Trophoblast cell (in vitro differentiated cells and primary cell): ENCODE measurements around the gene XPO6.

Experiments used
- DNase-seq, 2 donors: peaks; one replicate each; pipeline ENCODE4 v3.0.0-alpha.2; 2016
- H2AFZ ChIP-seq: 2 replicates; pipeline ENCODE4 v1.6.1; 2013; ENCODE audit warnings: low read length, moderate library complexity, mild to moderate bottlenecking; ENCODE audit not compliant: insufficient read depth, poor library complexity
- H2AK5ac ChIP-seq: 2 replicates; pipeline ENCODE4 v1.6.1; 2013; ENCODE audit warnings: mild to moderate bottlenecking, low read length
- H2BK120ac ChIP-seq: 2 replicates; pipeline ENCODE4 v1.6.1; 2013; ENCODE audit warnings: low read length, mild to moderate bottlenecking, moderate library complexity; ENCODE audit not compliant: insufficient read depth, poor library complexity
- H2BK12ac ChIP-seq: 2 replicates; pipeline ENCODE4 v1.6.1; 2013; ENCODE audit warnings: mild to moderate bottlenecking, low read length, moderate library complexity
- H2BK5ac ChIP-seq: 2 replicates; pipeline ENCODE4 v1.6.1; 2013; ENCODE audit warnings: low read length, low read depth, moderate library complexity, mild to moderate bottlenecking; ENCODE audit not compliant: poor library complexity
- H3K14ac ChIP-seq: 2 replicates; pipeline ENCODE4 v1.6.1; 2013; ENCODE audit warnings: mild to moderate bottlenecking, low read length
- H3K18ac ChIP-seq: 2 replicates; pipeline ENCODE4 v1.6.1; 2013; ENCODE audit warnings: mild to moderate bottlenecking, low read length
- H3K23ac ChIP-seq: 2 replicates; pipeline ENCODE4 v1.6.1; 2013; ENCODE audit warnings: low read length
- H3K27ac ChIP-seq: 2 replicates; pipeline ENCODE4 v1.5.1; 2013; ENCODE audit warnings: low read depth, mild to moderate bottlenecking, inconsistent platforms, low read length, moderate library complexity
- H3K27me3 ChIP-seq: 2 replicates; pipeline ENCODE4 v1.6.1; 2013; ENCODE audit warnings: inconsistent platforms, mild to moderate bottlenecking, low read length, moderate library complexity; ENCODE audit not compliant: insufficient read depth
- H3K36me3 ChIP-seq, 2 experiments: 1 replicate in 1 of 2; 2 replicates in 1 of 2; pipeline ENCODE4 v1.6.1; 2013; ENCODE audit warnings: low read length in 2 of 2, mild to moderate bottlenecking in 2 of 2, moderate library complexity in 1 of 2; ENCODE audit not compliant: insufficient read depth in 2 of 2, control insufficient read depth in 1 of 2
- H3K4ac ChIP-seq: 2 replicates; pipeline ENCODE4 v1.6.1; 2013; ENCODE audit warnings: low read depth, mild to moderate bottlenecking, low read length, moderate library complexity
- H3K4me1 ChIP-seq, 2 experiments: 1 replicate in 1 of 2; 2 replicates in 1 of 2; pipeline ENCODE4 v1.6.1; 2013; ENCODE audit warnings: low read length in 2 of 2, mild to moderate bottlenecking in 2 of 2, moderate library complexity in 1 of 2; ENCODE audit not compliant: insufficient read depth in 2 of 2, control insufficient read depth in 1 of 2
- H3K4me2 ChIP-seq: 2 replicates; pipeline ENCODE4 v1.6.1; 2013; ENCODE audit warnings: inconsistent platforms, mild to moderate bottlenecking, low read length, moderate library complexity
- H3K4me3 ChIP-seq: 2 replicates; pipeline ENCODE4 v1.5.1; 2013; ENCODE audit warnings: mild to moderate bottlenecking, low read depth, low read length, inconsistent platforms
- H3K79me1 ChIP-seq: one replicate; pipeline ENCODE4 v1.6.1; 2013; ENCODE audit warnings: low read length
- H3K79me2 ChIP-seq: 2 replicates; pipeline ENCODE4 v1.6.1; 2013; ENCODE audit warnings: low read length, mild to moderate bottlenecking; ENCODE audit not compliant: control insufficient read depth, insufficient read depth, poor library complexity
- H3K9ac ChIP-seq: 2 replicates; pipeline ENCODE4 v1.6.1; 2013; ENCODE audit warnings: mild to moderate bottlenecking, low read length
- H3K9me3 ChIP-seq: 2 replicates; pipeline ENCODE4 v1.6.1; 2013; ENCODE audit warnings: low read depth, mild to moderate bottlenecking, control low read depth, inconsistent platforms, low read length; ENCODE audit not compliant: insufficient read depth
- H4K12ac ChIP-seq: 2 replicates; pipeline ENCODE4 v1.6.1; 2013; ENCODE audit warnings: low read depth, mild to moderate bottlenecking, low read length, moderate library complexity
- H4K8ac ChIP-seq: 2 replicates; pipeline ENCODE4 v1.6.1; 2013; ENCODE audit warnings: low read depth, mild to moderate bottlenecking, low read length, moderate library complexity
- H4K91ac ChIP-seq: one replicate; pipeline ENCODE4 v1.6.1; 2013; ENCODE audit warnings: low read depth, mild to moderate bottlenecking, low read length, moderate library complexity
- WGBS: extraction: QIAGEN DNeasy Blood & Tissue Kit; methylation state at CpG from one replicate; pipeline ENCODE4 v1.1.7; 2013; ENCODE audit warnings: missing lambda C conversion rate; ENCODE audit not compliant: insufficient read length, insufficient coverage; ENCODE audit errors: extremely low coverage; 5-methylcytosine and 5-hydroxymethylcytosine counted together

XPO6 gene

GRCh38 chr16:28073836-28074235 lies 137.9 kb downstream of the XPO6 start:
- Histone ChIP-seq H2BK5ac (no peak overlapping the region), H3K27me3 (no peaks in the 10 kb centered on the region), H3K9ac (no peak overlapping the region), H2AFZ (no peak overlapping the region), H2BK120ac (no peak overlapping the region), H3K9me3 (no peaks in the 10 kb centered on the region), H3K4me2 (no peak overlapping the region), H3K27ac (no peak overlapping the region), H2AK5ac (no peak overlapping the region), H3K14ac (no peak overlapping the region), H3K23ac (no peak overlapping the region), H3K4ac (no peak overlapping the region), H4K12ac (no peak overlapping the region), H3K36me3 (no peaks in the 10 kb centered on the region), H3K4me3 (no peak overlapping the region), H3K79me1 (no peaks in the 10 kb centered on the region), H4K91ac (no peak overlapping the region), H3K79me2 (no peaks in the 10 kb centered on the region), H3K4me1 (no peaks in the 10 kb centered on the region), H2BK12ac (no peak overlapping the region), H4K8ac (no peak overlapping the region), H3K18ac (no peak overlapping the region)
- no CpG with 5 or more reads among the region's 6 CpGs for WGBS
- DNase-seq = no peak

DNA sequence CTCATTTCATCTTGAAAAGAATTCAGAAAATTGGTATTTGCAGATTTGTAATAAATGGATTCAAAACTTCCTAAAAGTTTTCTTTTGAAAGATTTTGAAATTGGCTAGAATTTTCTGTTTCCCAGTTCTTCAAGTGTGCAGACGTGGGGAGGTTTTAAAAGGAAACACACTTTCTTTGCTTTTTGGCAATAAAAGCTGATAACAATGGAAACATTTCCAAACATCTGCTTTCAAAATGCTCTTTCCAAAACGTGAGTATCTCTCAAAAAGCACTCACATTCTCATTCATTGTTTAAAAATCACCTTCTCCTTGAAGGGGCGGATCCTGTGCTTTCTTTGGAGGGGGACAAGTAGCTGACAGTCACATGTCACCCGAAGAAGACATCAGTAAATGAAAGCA lies 139.7 kb downstream of the XPO6 start:
- H3K79me2 ChIP-seq = no peaks in the 10 kb centered on the region
- no peak for DNase-seq
- no peak overlapping the region for H2BK120ac ChIP-seq
- no peak overlapping the region for H4K8ac ChIP-seq
- no peak overlapping the region for H3K18ac ChIP-seq
- no peak overlapping the region for H4K91ac ChIP-seq
- H3K9me3 ChIP-seq = no peaks in the 10 kb centered on the region
- no peak overlapping the region for H2BK5ac ChIP-seq
- no peak overlapping the region for H3K4me2 ChIP-seq
- no CpG with 5 or more reads among the region's 4 CpGs for WGBS
- no peak overlapping the region for H3K23ac ChIP-seq
- H3K79me1 ChIP-seq = no peaks in the 10 kb centered on the region
- peaks cover 0 to 2% of the 10 kb centered on the region in 2 experiments for H3K4me1 ChIP-seq
- no peak overlapping the region for H2AFZ ChIP-seq
- no peaks in the 10 kb centered on the region for H3K27me3 ChIP-seq
- no peak overlapping the region for H4K12ac ChIP-seq
- no peak overlapping the region for H3K27ac ChIP-seq
- no peak overlapping the region for H2AK5ac ChIP-seq
- H3K4me3 ChIP-seq = no peak overlapping the region
- no peak overlapping the region for H3K14ac ChIP-seq
- no peaks in the 10 kb centered on the region for H3K36me3 ChIP-seq
- no peak overlapping the region for H3K4ac ChIP-seq
- H2BK12ac ChIP-seq = no peak overlapping the region
- H3K9ac ChIP-seq = no peak overlapping the region

DNA sequence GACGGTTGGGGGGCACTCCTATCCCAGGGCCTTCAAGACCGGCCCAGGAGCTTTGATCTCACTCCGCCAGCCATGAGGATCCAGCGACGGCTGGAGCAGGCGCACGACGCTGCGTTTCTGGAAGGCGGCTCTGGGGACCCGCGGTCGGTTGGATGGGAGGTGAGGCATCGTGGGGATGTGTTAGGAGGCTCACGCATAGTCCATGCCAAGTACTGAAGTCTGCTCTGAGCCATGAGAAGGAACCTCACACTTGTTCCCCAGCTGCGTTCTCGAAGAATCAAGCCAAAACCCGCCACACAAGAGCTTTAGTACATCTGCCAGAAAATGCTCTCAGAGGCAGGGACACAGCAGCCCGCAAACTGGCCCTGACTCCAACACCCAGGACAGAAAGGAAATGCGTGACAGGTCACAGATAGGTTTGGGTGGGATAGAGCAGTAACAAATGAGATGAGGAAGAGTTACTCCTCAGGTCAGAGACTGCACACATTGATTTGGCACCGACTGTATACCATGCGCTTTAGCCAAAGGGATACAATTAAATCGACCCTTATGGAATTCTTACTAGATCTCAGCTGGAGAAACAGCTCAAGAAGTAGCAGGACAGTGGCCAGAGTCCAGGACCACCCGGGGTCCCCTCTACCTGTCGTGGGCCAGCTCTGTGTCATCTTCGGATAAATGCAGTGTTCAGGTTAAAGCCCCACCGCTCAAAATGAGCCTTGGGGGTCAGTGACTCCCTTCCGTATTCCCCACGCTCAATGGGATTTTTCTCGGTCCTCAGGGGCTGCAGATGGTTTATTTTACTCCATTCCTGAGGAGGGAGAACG lies 141.6 kb downstream of the XPO6 start:
- no peak overlapping the region for H3K27ac ChIP-seq
- H3K9ac ChIP-seq = no peak overlapping the region
- no peak overlapping the region for H3K4me2 ChIP-seq
- H3K27me3 ChIP-seq = no peaks in the 10 kb centered on the region
- no peak overlapping the region for H4K91ac ChIP-seq
- H3K4me3 ChIP-seq = no peak overlapping the region
- no peaks in the 10 kb centered on the region for H3K79me1 ChIP-seq
- H2BK5ac ChIP-seq = no peak overlapping the region
- no peak overlapping the region for H3K23ac ChIP-seq
- H3K4me1 ChIP-seq = peaks cover 0 to 2% of the 10 kb centered on the region in 2 experiments
- peaks cover 5% of the 10 kb centered on the region for H3K9me3 ChIP-seq
- H3K14ac ChIP-seq = no peak overlapping the region
- no peaks in the 10 kb centered on the region for H3K36me3 ChIP-seq
- WGBS = no CpG with 5 or more reads among the region's 31 CpGs
- H2BK12ac ChIP-seq = no peak overlapping the region
- H3K18ac ChIP-seq = no peak overlapping the region
- no peak overlapping the region for H3K4ac ChIP-seq
- no peak overlapping the region for H2AFZ ChIP-seq
- H3K79me2 ChIP-seq = no peaks in the 10 kb centered on the region
- H4K12ac ChIP-seq = no peak overlapping the region
- H2BK120ac ChIP-seq = no peak overlapping the region
- DNase-seq = no peak
- H2AK5ac ChIP-seq = no peak overlapping the region
- H4K8ac ChIP-seq = no peak overlapping the region

DNA sequence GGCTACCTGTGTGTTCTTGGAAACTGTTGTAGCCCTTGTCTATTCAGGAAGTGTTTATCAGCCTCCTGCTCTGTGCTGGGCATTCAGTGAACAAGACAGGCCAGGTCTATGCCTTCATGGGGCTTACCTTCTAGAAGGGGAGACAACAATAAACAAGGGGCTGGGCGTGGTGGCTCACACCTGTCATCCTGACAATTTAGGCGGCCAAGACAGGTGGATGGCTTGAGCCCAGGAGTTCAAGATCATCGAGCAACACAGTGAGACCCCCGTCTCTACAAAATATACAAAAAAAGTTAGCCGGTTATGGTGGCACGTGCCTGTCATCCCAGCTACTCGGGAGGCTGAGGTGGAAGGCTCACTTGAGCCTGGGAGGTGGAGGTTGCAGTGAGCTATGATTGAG lies 142.8 kb downstream of the XPO6 start:
- H3K79me1 ChIP-seq = no peaks in the 10 kb centered on the region
- no peak overlapping the region for H2AK5ac ChIP-seq
- H3K36me3 ChIP-seq = no peaks in the 10 kb centered on the region
- no peak overlapping the region for H2BK5ac ChIP-seq
- H4K12ac ChIP-seq = no peak overlapping the region
- H2BK12ac ChIP-seq = no peak overlapping the region
- H3K4me2 ChIP-seq = no peak overlapping the region
- no peak overlapping the region for H2AFZ ChIP-seq
- H3K4ac ChIP-seq = no peak overlapping the region
- no peak for DNase-seq
- WGBS = no CpG with 5 or more reads among the region's 7 CpGs
- peaks cover 7% of the 10 kb centered on the region for H3K27me3 ChIP-seq
- H3K27ac ChIP-seq = no peak overlapping the region
- no peak overlapping the region for H4K91ac ChIP-seq
- peaks cover 0 to 2% of the 10 kb centered on the region in 2 experiments for H3K4me1 ChIP-seq
- peaks cover 5% of the 10 kb centered on the region for H3K9me3 ChIP-seq
- no peak overlapping the region for H3K18ac ChIP-seq
- no peak overlapping the region for H4K8ac ChIP-seq
- H3K23ac ChIP-seq = no peak overlapping the region
- H3K9ac ChIP-seq = no peak overlapping the region
- no peaks in the 10 kb centered on the region for H3K79me2 ChIP-seq
- H3K4me3 ChIP-seq = no peak overlapping the region
- H2BK120ac ChIP-seq = no peak overlapping the region
- no peak overlapping the region for H3K14ac ChIP-seq
